SU-DHL-6 (cell line): Measurements from ENCODE around the gene IL32.

Experiments
- H2AFZ ChIP-seq: fragments of 200-600 bp; sonication (generic); 2 replicates; pipeline ENCODE4 v1.6.1; 2014; ENCODE audit warnings: low read depth, mild to moderate bottlenecking, moderate library complexity, mixed read lengths, antibody characterized with exemption, low read length; ENCODE audit not compliant: severe bottlenecking
- H3F3A ChIP-seq: fragments of 200-600 bp; shearing (Covaris generic); 2 replicates; pipeline ENCODE4 v1.6.0; 2016; ENCODE audit warnings: antibody characterized with exemption, mild to moderate bottlenecking; ENCODE audit not compliant: insufficient read depth
- H3K27ac ChIP-seq: fragments of 200-600 bp; sonication (generic); 2 replicates; pipeline ENCODE4 v1.5.1; 2016; ENCODE audit warnings: low read depth, mild to moderate bottlenecking, low read length, moderate library complexity, mixed read lengths
- H3K27me3 ChIP-seq: fragments of 200-600 bp; sonication (generic), shearing (Covaris generic); 2 replicates; pipeline ENCODE4 v1.6.0; 2014; ENCODE audit warnings: mild to moderate bottlenecking, low read length
- H3K36me3 ChIP-seq: fragments of 200-600 bp; sonication (generic); 2 replicates; pipeline ENCODE4 v1.6.1; 2014; ENCODE audit warnings: mild to moderate bottlenecking, low read length, mixed read lengths
- H3K4me2 ChIP-seq: fragments of 300-600, 200-600 bp; shearing (Covaris generic), sonication (generic); 2 replicates; pipeline ENCODE4 v1.6.0; 2014; ENCODE audit warnings: low read length, low read depth, mild to moderate bottlenecking; ENCODE audit not compliant: poor library complexity, severe bottlenecking
- H3K4me3 ChIP-seq: fragments of 200-600 bp; sonication (generic); 2 replicates; pipeline ENCODE4 v1.5.1; 2014; ENCODE audit warnings: antibody characterized with exemption, low read length, mild to moderate bottlenecking, mixed read lengths; ENCODE audit not compliant: insufficient read depth, poor library complexity, severe bottlenecking
- H3K79me2 ChIP-seq: fragments of 200-600 bp; sonication (generic); 2 replicates; pipeline ENCODE4 v1.6.1; 2014; ENCODE audit warnings: mild to moderate bottlenecking, low read length, moderate library complexity; ENCODE audit not compliant: insufficient read depth
- H3K9ac ChIP-seq: fragments of 200-600 bp; sonication (generic); 2 replicates; pipeline ENCODE4 v1.7.0; 2014; ENCODE audit warnings: mild to moderate bottlenecking, low read length
- H3K9me2 ChIP-seq: fragments of 200-600 bp; sonication (generic); replicated peaks from 2 replicates; pipeline ENCODE4 v1.6.1; 2014; ENCODE audit warnings: low read length; ENCODE audit not compliant: insufficient read depth
- H3K9me3 ChIP-seq: fragments of 200-600 bp; sonication (generic); 2 replicates; pipeline ENCODE4 v1.6.1; 2014; ENCODE audit warnings: low read length, mixed read lengths; ENCODE audit not compliant: insufficient read depth
- H4K20me1 ChIP-seq: fragments of 200-600 bp; sonication (generic); 2 replicates; pipeline ENCODE4 v1.6.1; 2014; ENCODE audit warnings: low read depth, mild to moderate bottlenecking, antibody characterized with exemption, low read length, moderate library complexity, mixed read lengths
- EZH2phosphoT487 ChIP-seq: fragments of 200-600 bp; sonication (generic), shearing (Covaris generic); conservative IDR thresholded peaks from 2 replicates; pipeline ENCODE4 v1.6.1; 2018; ENCODE audit warnings: mild to moderate bottlenecking, antibody characterized with exemption, low read length, moderate library complexity, mixed read lengths
- TF ChIP-seq, protein P1 (sequence below): fragments of 200-600 bp; sonication (generic); IDR thresholded peaks from one replicate; pipeline ENCODE4 v1.5.1; 2017; ENCODE audit warnings: antibody characterized with exemption, mild to moderate bottlenecking, low read length, moderate library complexity; ENCODE audit not compliant: insufficient read depth, poor library complexity, severe bottlenecking

The IL32 gene

GRCh38 chr16:3056336-3057180 is 8.9 kb upstream of the IL32 start:
- Histone ChIP-seq H3K4me2 (no peak overlapping the region), H2AFZ (no peak overlapping the region), H3K36me3 (no peaks in the 10 kb centered on the region), H3K9me3 (no peaks in the 10 kb centered on the region), H3F3A (no peaks in the 10 kb centered on the region), H3K79me2 (no peaks in the 10 kb centered on the region), H4K20me1 (no peaks in the 10 kb centered on the region), H3K9me2 (no peaks in the 10 kb centered on the region), H3K27ac (no peak overlapping the region), H3K27me3 (no peaks in the 10 kb centered on the region), H3K9ac (no peak overlapping the region), H3K4me3 (no peak overlapping the region)
- TF ChIP-seq, protein P1, sequence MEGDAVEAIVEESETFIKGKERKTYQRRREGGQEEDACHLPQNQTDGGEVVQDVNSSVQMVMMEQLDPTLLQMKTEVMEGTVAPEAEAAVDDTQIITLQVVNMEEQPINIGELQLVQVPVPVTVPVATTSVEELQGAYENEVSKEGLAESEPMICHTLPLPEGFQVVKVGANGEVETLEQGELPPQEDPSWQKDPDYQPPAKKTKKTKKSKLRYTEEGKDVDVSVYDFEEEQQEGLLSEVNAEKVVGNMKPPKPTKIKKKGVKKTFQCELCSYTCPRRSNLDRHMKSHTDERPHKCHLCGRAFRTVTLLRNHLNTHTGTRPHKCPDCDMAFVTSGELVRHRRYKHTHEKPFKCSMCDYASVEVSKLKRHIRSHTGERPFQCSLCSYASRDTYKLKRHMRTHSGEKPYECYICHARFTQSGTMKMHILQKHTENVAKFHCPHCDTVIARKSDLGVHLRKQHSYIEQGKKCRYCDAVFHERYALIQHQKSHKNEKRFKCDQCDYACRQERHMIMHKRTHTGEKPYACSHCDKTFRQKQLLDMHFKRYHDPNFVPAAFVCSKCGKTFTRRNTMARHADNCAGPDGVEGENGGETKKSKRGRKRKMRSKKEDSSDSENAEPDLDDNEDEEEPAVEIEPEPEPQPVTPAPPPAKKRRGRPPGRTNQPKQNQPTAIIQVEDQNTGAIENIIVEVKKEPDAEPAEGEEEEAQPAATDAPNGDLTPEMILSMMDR, result no peak
- no peak for TF ChIP-seq EZH2phosphoT487

GRCh38 chr16:3057181-3058138 is 8.0 kb upstream of the IL32 start:
- Histone ChIP-seq H3K79me2 (no peaks in the 10 kb centered on the region), H3K4me3 (peak overlapping the region; percentile 81), H4K20me1 (no peaks in the 10 kb centered on the region), H3K9me3 (no peaks in the 10 kb centered on the region), H3K9ac (peak overlapping the region; percentile 96; the same call in 1 of the 2 replicates), H3K27me3 (no peaks in the 10 kb centered on the region), H3K9me2 (no peaks in the 10 kb centered on the region), H3K36me3 (no peaks in the 10 kb centered on the region), H3K4me2 (peak overlapping the region; percentile 57), H3K27ac (no peak overlapping the region), H2AFZ (no peak overlapping the region), H3F3A (0 out of 2 replicates have a peak, but pooled peaks cover 4% of the 10 kb centered on the region)
- TF ChIP-seq, protein P1, result no peak
- no peak for TF ChIP-seq EZH2phosphoT487

GRCh38 chr16:3058139-3059030 is 7.1 kb upstream of the IL32 start:
- Histone ChIP-seq H3K9ac (peak overlapping the region; percentile 96), H3F3A (0 out of 2 replicates have a peak, but pooled peaks cover 4% of the 10 kb centered on the region), H3K27me3 (no peaks in the 10 kb centered on the region), H2AFZ (peak overlapping the region; percentile 49), H3K4me2 (peak overlapping the region; percentile 57), H3K9me3 (no peaks in the 10 kb centered on the region), H3K9me2 (no peaks in the 10 kb centered on the region), H3K79me2 (no peaks in the 10 kb centered on the region), H3K36me3 (no peaks in the 10 kb centered on the region), H3K4me3 (peak overlapping the region; percentile 81), H4K20me1 (no peaks in the 10 kb centered on the region), H3K27ac (peak overlapping the region; percentile 49; the same call in 1 of the 2 replicates)
- no peak for TF ChIP-seq EZH2phosphoT487
- TF ChIP-seq, protein P1, result no peak
